OCI-LY3 (cell line): Measurements from ENCODE around the gene SNRPB.

Experiments used
- CTCF ChIP-seq: fragments of 200-600, 300-600 bp; sonication (generic); IDR thresholded peaks from 2 replicates; pipeline ENCODE4 v1.5.1; 2014; ENCODE audit warnings: antibody characterized with exemption, low read length, low read depth
- EZH2phosphoT487 ChIP-seq: fragments of 200-600 bp; shearing (Covaris generic); IDR thresholded peaks from 2 replicates; pipeline ENCODE4 v1.6.1; 2018; ENCODE audit warnings: antibody characterized with exemption, mixed run types, low read depth

GRCh38 chr20:2515203-2515602 is 44.6 kb upstream of the SNRPB start:
- TF ChIP-seq CTCF: no peak
- TF ChIP-seq EZH2phosphoT487: no peak
